Measurements from ENCODE around the gene ZNF786.
"Not testable (repeated sequence)": the region's sequence is repeated elsewhere in the genome, so short reads cannot be mapped to it uniquely, and the experiment has no call there.

ZNF786 gene, protein sequence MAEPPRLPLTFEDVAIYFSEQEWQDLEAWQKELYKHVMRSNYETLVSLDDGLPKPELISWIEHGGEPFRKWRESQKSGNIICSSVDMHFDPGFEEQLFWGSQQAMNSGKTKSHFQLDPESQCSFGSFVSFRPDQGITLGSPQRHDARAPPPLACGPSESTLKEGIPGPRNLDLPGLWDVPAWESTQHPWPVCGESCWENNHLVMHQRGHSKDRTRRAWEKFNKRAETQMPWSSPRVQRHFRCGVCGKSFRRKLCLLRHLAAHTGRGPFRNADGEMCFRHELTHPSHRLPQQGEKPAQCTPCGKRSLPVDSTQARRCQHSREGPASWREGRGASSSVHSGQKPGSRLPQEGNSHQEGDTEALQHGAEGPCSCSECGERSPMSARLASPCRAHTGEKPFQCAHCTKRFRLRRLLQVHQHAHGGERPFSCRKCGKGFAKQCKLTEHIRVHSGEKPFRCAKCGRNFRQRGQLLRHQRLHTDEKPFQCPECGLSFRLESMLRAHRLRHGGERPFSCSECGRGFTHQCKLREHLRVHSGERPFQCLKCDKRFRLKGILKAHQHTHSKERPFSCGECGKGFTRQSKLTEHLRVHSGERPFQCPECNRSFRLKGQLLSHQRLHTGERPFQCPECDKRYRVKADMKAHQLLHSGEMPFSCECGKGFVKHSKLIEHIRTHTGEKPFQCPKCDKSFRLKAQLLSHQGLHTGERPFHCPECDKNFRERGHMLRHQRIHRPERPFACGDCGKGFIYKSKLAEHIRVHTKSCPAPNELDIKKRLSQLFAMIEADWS

GRCh38 chr7:149090397-149091195 lies at the start of gene ZNF786:
TSS of gene ZNF786 (minus strand) at chr7:149090718. CDS start at chr7:149090640, 78 bp downstream.
- peak; percentile 92 to 93 for DNase-seq

- no peak for DNase-seq
Observed at GRCh38 chr7:149136118-149136517, 45.6 kb upstream of the ZNF786 start.

GRCh38 chr7:149133028-149133710 lies 42.7 kb upstream of the ZNF786 start:
- DNase-seq, result no peak

DNA sequence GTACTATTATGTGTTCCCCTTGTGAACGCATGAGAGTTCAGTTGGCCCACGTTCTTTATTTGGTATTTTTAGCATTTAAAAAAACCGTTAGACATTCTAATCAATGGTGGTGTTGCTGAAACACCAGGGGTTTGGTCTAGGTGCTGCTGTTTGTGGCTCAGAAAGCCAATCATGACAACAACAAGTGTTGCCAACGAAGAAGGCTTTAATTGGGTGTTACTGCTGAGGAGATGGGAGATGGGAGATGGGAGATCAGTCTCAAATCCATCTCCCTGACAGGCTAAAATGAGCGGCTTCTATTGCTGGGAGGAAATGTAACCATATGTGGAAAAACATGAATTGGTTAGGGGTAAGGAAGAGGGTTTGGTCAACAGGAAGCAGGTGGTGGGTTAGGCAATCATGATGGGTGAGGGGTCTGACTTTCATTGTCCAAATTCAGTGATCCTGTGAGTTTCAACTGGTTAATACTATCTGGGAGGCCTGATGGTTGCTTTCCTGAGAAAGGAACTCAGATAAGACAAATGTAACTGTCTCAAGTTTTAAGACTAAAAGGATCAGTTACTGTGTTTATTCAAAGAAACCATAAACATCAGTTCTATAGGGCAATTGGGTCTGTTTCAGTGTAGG lies 40.2 kb upstream of the ZNF786 start:
- DNase-seq, result no peak

DNA sequence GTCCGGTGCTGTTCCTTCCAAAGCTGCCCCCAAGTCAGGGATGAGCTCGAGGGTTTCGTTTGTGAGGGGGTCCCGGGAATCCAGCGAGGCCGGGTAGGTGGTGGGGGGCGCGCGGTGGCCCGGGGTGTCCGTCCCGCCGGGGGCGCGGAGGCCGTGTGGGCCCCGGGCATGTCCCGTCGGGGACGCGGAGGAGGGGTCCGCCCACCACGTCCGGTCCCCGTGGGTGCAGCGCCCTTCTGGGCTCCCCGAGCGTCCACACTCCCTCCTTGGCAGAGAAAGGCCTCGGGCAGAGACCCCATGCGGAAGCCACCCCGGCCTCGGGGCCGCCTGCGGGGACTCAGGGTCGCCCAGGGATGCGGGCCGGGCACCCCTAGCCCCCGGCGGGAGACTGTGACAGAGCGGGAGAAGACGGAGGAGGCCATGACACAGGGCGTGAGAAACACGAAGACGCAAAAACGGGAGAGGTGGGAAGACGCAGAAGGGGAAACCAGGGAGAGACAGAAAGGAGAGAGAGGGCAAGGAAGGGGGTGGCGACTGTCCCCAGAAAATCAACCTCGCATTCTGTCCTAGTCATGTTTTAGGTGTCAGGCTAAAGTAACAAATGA lies 36.2 kb upstream of the ZNF786 start:
- peak; percentile 48 to 57 for DNase-seq

GRCh38 chr7:149125863-149126661 lies 35.5 kb upstream of the ZNF786 start, which contains the start of gene ZNF425:
TSS of gene ZNF425 (minus strand) at chr7:149126324. CDS start at chr7:149126213, 111 bp downstream.
- peak; percentile 93 to 94 for DNase-seq

DNA sequence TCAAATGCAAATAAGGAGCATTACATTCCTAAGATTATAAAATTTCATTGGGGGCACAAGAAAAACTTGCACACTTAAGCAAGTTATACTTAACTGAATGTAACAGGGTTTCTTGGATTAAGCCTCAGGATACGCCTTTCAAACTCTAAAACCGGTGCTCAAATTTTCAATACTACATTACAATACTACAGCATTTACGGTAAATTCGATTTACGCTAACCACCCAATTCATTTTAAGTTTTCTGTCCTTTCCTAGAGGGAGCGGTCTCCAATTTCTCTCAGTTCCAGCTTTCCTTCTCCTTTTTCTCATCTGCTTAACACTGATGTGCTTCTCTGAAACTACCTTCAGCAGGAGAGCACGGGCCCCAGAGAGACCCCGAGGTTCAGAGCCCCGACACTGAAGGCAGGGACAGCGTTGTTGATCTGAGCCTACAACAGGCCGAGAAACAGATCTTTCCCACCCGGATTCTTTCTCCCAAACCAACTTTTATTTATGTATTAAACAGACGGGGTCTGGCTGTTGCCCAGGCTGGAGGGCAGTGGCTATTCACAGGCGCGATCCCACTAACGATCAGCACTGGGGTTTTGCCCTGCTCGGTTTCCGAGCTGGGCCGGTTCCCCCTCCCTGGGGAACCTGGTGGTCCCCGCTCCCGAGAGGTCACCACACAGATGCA lies 34.8 kb upstream of the ZNF786 start:
- no peak for DNase-seq

DNA sequence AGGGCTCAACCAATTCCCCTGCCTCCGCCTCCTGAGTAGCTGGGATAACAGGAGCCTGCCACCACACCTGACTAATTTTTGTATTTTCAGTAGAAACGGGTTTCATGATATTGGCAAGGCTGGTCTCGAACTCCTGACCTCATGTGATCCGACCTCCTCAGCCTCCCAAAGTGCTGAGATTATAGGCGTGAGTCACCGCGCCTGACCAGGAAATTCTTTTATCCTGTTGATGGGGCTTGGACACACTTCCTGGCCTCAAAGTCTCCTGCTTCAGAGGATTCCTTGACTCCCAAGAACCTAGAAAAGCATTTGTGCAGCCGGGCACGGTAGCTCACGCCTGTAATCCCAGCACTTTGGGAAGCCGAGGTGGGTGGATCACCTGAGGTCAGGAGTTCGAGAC lies 19.5 kb upstream of the ZNF786 start:
- DNase-seq, result no peak

- no peak for DNase-seq
Observed at GRCh38 chr7:149104749-149105148, 14.2 kb upstream of the ZNF786 start.

GRCh38 chr7:149104214-149104613 lies 13.7 kb upstream of the ZNF786 start:
- no peak for DNase-seq

DNA sequence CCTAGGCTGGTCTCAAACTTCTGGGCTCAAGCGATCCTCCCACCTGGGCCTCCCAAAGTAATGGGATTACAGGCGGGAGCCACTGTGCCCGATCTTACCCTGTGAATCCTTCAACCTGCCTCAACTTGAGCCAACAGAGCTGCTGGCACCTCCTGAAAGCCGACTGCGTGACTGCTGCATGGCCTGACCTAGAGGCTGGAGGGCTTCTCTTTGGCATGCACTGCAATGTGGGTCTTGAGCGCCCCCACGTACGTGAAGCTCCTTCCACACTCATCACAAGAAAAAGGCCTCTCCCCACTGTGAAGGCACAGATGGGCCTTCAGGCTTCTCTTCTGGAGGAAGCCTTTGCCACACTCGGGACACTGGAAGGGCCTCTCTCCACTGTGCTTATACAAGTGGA lies 12.9 kb upstream of the ZNF786 start:
- DNase-seq, result no peak

DNA sequence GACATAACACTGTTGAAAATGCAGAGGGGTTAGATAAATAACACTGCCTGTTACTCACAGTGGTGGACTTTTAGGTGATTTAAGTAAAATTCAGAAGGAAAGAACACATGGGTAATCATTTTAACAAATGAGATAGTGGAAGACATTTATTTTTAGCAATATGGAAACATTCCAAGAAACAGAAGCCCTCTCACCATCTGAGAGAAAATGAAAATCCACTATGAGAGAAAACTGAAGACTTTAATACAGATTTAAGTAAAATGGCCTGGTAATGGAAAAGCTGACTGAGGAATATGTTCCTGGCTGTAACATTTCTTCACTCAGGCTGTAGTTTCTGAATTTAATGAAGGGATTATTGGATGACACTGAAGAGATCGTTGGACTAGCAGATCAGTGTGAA lies 12.1 kb upstream of the ZNF786 start:
- no peak for DNase-seq

DNA sequence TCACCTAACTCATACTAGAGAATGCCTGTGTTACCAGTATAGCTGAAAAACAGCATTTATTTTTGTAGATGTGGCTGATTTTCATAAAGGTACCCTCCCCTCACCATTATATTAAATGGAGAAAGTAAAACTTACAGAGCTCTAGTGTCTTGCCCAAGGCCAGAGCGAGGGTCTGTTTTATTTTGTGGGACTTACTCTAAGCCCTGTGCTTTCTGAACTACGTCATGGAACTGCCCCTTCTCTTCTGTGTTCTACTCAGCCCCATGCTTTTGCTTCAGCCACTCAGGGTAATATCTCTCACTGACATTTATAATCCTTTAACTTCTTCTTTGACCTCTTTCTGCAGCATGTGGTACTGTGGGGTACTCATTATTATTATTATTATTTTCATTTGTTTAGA lies 10.3 kb upstream of the ZNF786 start:
- DNase-seq, result no peak

DNA sequence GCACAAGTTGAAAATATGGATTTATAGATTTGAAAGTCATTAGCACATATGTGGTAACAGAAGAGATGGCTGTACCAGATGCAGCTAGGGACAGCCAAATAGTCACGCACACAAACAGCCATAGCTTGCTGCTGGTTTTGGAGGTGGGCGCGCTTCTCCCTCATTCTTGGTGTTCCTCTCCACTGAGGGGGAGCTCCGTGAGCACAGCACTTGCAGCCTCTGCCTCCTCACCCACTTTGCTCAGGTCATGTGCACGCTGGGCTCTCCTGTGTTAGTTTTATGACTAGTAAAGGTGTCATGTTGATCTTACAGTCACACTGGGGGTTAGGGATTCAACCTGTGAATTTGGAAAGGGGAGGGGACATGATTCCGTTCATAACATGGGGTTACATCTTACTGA lies 8.5 kb upstream of the ZNF786 start:
- DNase-seq, result no peak

DNA sequence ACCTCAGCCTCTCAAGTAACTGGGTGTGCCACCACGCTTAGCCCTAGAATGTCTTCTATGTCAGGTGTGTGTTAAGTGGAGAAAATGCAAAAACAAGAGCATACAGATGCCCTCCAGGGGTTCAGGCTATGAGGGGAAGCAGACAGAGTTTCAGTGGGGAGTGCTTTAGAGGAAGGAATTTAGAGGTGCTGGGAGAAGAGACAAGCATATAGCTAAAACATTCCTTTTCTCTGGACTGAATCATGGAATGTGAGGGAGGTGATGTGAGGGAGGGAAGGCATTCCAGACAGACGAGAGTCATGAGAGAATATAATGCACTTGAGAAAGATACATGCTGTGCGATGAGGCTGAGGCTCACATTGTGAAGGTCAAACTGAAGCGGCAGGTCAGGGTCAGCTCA lies 6.6 kb upstream of the ZNF786 start:
- no peak for DNase-seq

DNA sequence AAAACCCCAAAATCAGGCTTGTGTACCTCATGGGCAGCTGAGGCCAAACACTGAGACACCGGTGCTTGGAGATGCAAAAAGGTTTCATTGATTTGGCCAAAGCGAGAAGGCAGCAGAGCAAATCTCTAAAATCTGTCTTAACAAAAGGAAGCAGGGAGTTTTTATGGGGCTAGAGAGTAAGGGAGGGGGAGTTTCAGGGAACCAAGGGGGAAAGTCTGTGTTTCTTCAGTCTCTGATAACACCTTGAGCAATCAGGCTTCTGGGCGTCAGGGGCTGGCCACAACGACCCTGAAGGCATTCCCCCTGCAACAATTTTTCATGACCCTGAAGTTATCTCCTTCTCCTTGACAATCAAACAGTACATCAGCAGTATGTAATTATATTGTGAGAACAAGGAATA lies 2.7 kb upstream of the ZNF786 start:
- no peak for DNase-seq

DNA sequence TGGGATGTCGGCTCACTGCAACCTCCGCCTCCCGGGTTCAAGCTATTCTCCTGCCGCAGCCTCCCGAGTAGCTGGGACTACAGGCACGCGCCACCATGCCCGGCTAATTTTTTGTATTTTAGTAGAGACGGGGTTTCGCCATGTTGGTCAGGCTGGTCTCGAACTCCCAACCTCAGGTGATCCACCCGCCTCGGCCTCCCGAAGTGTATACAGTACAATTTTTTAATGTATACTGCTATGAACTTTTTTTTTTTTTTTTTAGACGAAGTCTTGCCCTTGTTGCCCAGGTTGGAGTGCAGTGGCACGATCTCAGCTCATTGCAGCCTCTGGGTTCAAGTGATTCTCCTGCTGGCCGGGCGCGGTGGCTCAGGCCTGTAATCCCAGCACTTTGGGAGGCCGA lies 1.7 kb upstream of the ZNF786 start:
- DNase-seq, result not testable (repeated sequence)

- no peak for DNase-seq
Observed at GRCh38 chr7:149087376-149087775, 3.1 kb downstream of the ZNF786 start.

GRCh38 chr7:149085866-149086265 lies 4.7 kb downstream of the ZNF786 start:
- no peak for DNase-seq

- no peak for DNase-seq
Observed at GRCh38 chr7:149084407-149084806, 6.1 kb downstream of the ZNF786 start.
